Measurements from ENCODE around the gene CNGA2.

GRCh38 chrX:151714362-151714761 lies 20.2 kb upstream of the CNGA2 start:
- TF ChIP-seq EP300 (conservative IDR thresholded peaks at IDR 0.05; ENCODE audit: poor library complexity, severe bottlenecking) (no peak), EZH2 (IDR thresholded peaks at IDR 0.05; ENCODE audit: borderline replicate concordance, insufficient read depth, low read length, poor library complexity, severe bottlenecking) (no peak), REST (IDR thresholded peaks at IDR 0.05; ENCODE audit: borderline replicate concordance) (no peak)
- TF ChIP-seq, protein P1, sequence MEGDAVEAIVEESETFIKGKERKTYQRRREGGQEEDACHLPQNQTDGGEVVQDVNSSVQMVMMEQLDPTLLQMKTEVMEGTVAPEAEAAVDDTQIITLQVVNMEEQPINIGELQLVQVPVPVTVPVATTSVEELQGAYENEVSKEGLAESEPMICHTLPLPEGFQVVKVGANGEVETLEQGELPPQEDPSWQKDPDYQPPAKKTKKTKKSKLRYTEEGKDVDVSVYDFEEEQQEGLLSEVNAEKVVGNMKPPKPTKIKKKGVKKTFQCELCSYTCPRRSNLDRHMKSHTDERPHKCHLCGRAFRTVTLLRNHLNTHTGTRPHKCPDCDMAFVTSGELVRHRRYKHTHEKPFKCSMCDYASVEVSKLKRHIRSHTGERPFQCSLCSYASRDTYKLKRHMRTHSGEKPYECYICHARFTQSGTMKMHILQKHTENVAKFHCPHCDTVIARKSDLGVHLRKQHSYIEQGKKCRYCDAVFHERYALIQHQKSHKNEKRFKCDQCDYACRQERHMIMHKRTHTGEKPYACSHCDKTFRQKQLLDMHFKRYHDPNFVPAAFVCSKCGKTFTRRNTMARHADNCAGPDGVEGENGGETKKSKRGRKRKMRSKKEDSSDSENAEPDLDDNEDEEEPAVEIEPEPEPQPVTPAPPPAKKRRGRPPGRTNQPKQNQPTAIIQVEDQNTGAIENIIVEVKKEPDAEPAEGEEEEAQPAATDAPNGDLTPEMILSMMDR (IDR thresholded peaks at IDR 0.05; ENCODE audit: poor library complexity, severe bottlenecking) = no peak
